Naive thymus-derived CD4-positive, alpha-beta T cell (primary cell): ENCODE data around the gene SRGAP2C. TPM values are rescaled to one million over a fixed set of nuclear protein-coding genes. Genes with fewer than 3 reads are reported as not detected.
"Not testable (repeated sequence)": the region's sequence is repeated elsewhere in the genome, so short reads cannot be mapped to it uniquely, and the experiment has no call there.

ENCODE experiments used
- ATAC-seq: fragments of 150-1000 bp; cut with Tn5 transposase; 2 replicates; pipeline ENCODE4 v1.10.0; 2021; ENCODE audit warnings: mild to moderate bottlenecking, moderate library complexity
- CTCF ChIA-PET: fragments of 350-600 bp; sonication (Branson Sonifier 250); formaldehyde crosslinking; loops from one replicate; lab custom pipeline; 2021; ENCODE audit warnings: antibody characterized with exemption; lab: Charles Lee
- POLR2A ChIA-PET: fragments of 350-600 bp; sonication (Branson Sonifier 250); formaldehyde crosslinking; loops from one replicate; lab custom pipeline; 2021; ENCODE audit warnings: antibody characterized with exemption, inconsistent platforms; lab: Charles Lee
- DNase-seq, 9 donors: peaks; one replicate each; pipeline versions ENCODE4 v3.0.0 to v3.0.0-alpha.2; 2020 to 2022; ENCODE audit warnings: mixed read lengths in 1 of 9
- H3K27ac ChIP-seq: one replicate; pipeline ENCODE4 v1.7.0; 2013; ENCODE audit warnings: mild to moderate bottlenecking, low read depth, low read length, moderate library complexity
- H3K27me3 ChIP-seq, 2 donors: one replicate each; pipeline ENCODE4 v1.7.0; 2013; ENCODE audit warnings: low read length in 2 of 2, mild to moderate bottlenecking in 2 of 2, moderate library complexity in 2 of 2; ENCODE audit not compliant: control insufficient read depth in 2 of 2, insufficient read depth in 2 of 2
- H3K36me3 ChIP-seq, 3 experiments: 1 replicate in 2 of 3; 2 replicates in 1 of 3; pipeline ENCODE4 v1.7.0; 2013; ENCODE audit warnings: low read length in 3 of 3, mild to moderate bottlenecking in 3 of 3, moderate library complexity in 1 of 3; ENCODE audit not compliant: insufficient read depth in 3 of 3, control insufficient read depth in 2 of 3
- H3K4me1 ChIP-seq, 2 donors: one replicate each; pipeline ENCODE4 v1.7.0; 2013; ENCODE audit warnings: low read length in 2 of 2, mild to moderate bottlenecking in 2 of 2, moderate library complexity in 1 of 2; ENCODE audit not compliant: control insufficient read depth in 2 of 2, insufficient read depth in 2 of 2
- H3K4me3 ChIP-seq: 2 replicates; pipeline ENCODE4 v1.7.0; 2013; ENCODE audit warnings: mild to moderate bottlenecking, low read length
- H3K9me3 ChIP-seq, 3 experiments: 1 replicate in 2 of 3; 2 replicates in 1 of 3; pipeline ENCODE4 v1.7.0; 2013; ENCODE audit warnings: low read length in 3 of 3; ENCODE audit not compliant: control insufficient read depth in 2 of 3
- H3K27ac Mint-ChIP-seq, 9 donors: one replicate each; pipeline ENCODE4 v1.8.0; 2020 to 2022; ENCODE audit warnings: mixed read lengths in 9 of 9, mild to moderate bottlenecking in 8 of 9, moderate library complexity in 5 of 9, inconsistent platforms in 2 of 9
- H3K27me3 Mint-ChIP-seq, 5 donors: one replicate each; pipeline ENCODE4 v1.8.0; 2021 to 2022; ENCODE audit warnings: mixed read lengths in 5 of 5, mild to moderate bottlenecking in 1 of 5
- H3K36me3 Mint-ChIP-seq, 5 donors: one replicate each; pipeline ENCODE4 v1.8.0; 2020 to 2022; ENCODE audit warnings: mixed read lengths in 5 of 5, mild to moderate bottlenecking in 3 of 5, inconsistent platforms in 1 of 5
- H3K4me1 Mint-ChIP-seq, 7 donors: one replicate each; pipeline ENCODE4 v1.8.0; 2020 to 2022; ENCODE audit warnings: mixed read lengths in 7 of 7, mild to moderate bottlenecking in 3 of 7, inconsistent platforms in 1 of 7
- H3K4me3 Mint-ChIP-seq, 10 donors: one replicate each; pipeline ENCODE4 v1.8.0; 2020 to 2022; ENCODE audit warnings: mild to moderate bottlenecking in 10 of 10, mixed read lengths in 10 of 10, moderate library complexity in 6 of 10, inconsistent platforms in 2 of 10
- H3K9me3 Mint-ChIP-seq, 11 donors: one replicate each; pipeline ENCODE4 v1.8.0; 2020 to 2022; ENCODE audit warnings: mixed read lengths in 11 of 11, mild to moderate bottlenecking in 4 of 11, inconsistent platforms in 1 of 11, moderate library complexity in 1 of 11
- intact Hi-C, 2 donors: fragments of 100-400 bp; cut with micrococcal nuclease; formaldehyde crosslinking; loops; one replicate each; pipeline ENCODE4 v1.15.1; 2023
- polyA plus RNA-seq, 2 donors: library from polyadenylated mRNA; unstranded; fragments of 300-500 nt; fragmentation: Illumina TruSeq; gene quantifications; one replicate each; pipeline ENCODE4 v1.2.3, GENCODE V29; 2021
- total RNA-seq, 6 experiments: library from RNA in 5 of 6; stranded (reverse) in 5 of 6; gene quantifications; 1 replicate in 5 of 6; 2 replicates in 1 of 6; pipeline ENCODE4 v1.2.3 and lab custom pipeline; 2021 to 2026

The SRGAP2C gene
- total and polyA plus RNA-seq, 7 experiments from 2014 or later: 1.2 to 43.4 (median 20.2) TPM

DNA sequence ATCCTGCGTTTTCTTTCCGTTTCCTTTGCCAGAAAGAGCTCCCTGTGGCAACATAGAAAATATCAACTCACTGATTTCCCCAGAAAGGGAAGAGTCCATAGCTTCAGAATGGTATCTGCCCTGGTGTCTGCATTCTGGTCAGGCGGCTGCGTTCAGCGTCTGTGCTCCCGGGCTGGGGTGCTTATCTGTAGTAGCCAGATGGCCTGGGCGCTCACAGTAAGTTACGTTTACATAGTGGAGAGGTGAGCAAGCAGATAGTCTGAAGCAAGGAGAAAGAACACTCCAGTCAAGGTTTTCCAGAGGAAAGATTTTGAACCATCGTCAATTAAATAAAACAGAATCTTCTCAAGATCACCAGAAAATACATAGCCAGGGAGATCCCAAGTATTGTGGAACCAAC is 28.7 kb downstream of the SRGAP2C start:
- H3K27ac ChIP-seq, H3K9me3 Mint-ChIP-seq, H3K27me3 Mint-ChIP-seq, H3K4me1 Mint-ChIP-seq, intact Hi-C loops, H3K36me3 Mint-ChIP-seq, H3K4me3 Mint-ChIP-seq, POLR2A ChIA-PET, H3K36me3 ChIP-seq, H3K27ac Mint-ChIP-seq, H3K4me1 ChIP-seq, H3K27me3 ChIP-seq, CTCF ChIA-PET, H3K4me3 ChIP-seq, DNase-seq, ATAC-seq, H3K9me3 ChIP-seq: not testable (repeated sequence)

DNA sequence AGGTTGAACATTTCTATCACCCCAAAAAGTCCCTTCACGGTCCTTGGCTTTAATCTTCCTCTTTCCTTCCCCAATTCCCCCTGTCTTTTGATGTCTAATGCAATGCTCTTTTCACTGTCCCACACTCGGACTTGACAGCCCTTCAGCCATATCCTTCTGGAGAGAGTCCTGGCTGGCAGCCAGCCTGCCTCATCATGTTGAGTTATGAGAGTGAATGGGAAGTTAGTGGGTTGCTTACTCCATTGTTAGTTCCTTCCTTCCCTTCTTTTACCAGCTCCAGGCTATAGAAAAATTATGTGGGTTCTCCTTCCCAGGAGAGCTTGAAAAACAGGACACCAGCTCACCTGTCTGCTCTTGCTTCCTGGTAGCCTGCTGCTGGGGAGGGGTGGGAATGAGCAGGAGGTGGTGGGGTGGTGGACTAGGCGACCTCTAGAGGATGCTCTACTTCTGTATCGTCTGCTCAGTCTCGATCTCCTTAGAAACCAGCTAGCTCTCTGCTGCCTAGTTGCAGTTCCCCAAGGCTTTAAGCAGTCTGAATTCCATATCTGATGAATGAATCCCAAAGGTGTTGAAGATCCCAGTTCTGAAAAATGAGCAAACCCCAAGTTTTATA is 29.9 kb downstream of the SRGAP2C start:
- H3K9me3 Mint-ChIP-seq, H3K27ac ChIP-seq, H3K27me3 Mint-ChIP-seq, H3K4me3 Mint-ChIP-seq, CTCF ChIA-PET, H3K4me3 ChIP-seq, H3K9me3 ChIP-seq, DNase-seq, POLR2A ChIA-PET, H3K36me3 Mint-ChIP-seq, H3K36me3 ChIP-seq, H3K27ac Mint-ChIP-seq, H3K4me1 ChIP-seq, H3K4me1 Mint-ChIP-seq, intact Hi-C loops, H3K27me3 ChIP-seq: not testable (repeated sequence)
- peak; percentile 27 for ATAC-seq

DNA sequence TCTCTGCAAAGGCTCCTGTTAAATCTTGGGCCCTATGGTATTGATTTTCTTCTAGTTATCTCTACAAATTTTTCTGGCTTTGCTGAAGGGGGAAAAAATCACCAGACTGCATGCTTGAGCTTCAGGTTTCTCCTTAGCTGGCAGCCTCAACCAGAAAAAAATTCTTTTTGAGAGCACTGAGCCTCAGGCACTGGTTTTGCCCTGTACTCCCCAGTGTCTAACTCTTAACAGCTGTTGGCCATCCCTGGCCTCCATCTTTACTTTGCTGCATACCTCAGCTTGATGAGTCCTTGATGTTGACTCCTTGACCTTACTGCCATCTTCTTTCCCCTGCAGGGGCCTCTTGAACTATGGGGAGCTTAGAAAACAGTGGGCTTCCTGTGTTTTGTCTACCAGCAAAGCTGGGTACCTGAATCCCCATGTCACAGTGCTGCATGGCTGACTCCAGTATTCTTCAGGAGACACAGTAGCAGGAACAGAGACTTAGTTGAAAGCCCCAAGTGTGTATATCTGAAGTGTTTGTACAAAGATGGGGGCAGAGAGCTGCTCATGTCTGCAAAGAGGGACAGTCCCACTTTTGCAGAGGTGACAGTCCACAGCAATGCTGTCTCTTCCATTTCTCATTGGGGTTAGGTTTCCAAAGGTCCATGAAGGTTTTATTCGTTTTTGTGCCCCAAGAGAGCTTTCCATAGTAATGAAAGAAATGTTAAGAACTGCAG is 31.1 kb downstream of the SRGAP2C start:
- H3K9me3 Mint-ChIP-seq, H3K27ac ChIP-seq, H3K9me3 ChIP-seq, ATAC-seq, H3K4me1 Mint-ChIP-seq, H3K27ac Mint-ChIP-seq, intact Hi-C loops, H3K36me3 Mint-ChIP-seq, H3K27me3 Mint-ChIP-seq, H3K4me3 Mint-ChIP-seq, H3K27me3 ChIP-seq, H3K4me3 ChIP-seq, DNase-seq, POLR2A ChIA-PET, H3K36me3 ChIP-seq, H3K4me1 ChIP-seq, CTCF ChIA-PET: not testable (repeated sequence)

DNA sequence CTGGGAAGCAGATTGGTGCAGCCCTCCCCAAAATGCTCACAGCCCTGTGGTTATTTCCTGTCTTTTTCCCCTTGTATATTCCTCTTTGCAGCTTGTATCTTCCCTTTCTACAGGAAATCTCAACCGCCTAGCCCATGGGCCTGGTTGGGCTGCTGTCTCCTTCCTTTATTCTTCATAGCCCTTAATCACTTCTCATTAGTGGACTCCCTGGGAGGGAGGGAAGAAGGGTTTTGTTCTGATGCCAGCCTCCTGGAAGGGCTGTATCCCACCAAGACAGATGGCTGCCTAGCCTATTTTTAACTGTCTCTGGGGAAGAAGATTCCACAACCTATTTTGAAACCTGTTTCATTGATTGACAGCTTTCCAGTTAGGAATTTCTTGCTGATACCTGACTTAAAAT is 31.9 kb downstream of the SRGAP2C start:
- DNase-seq, H3K36me3 ChIP-seq, H3K27me3 Mint-ChIP-seq, H3K9me3 Mint-ChIP-seq, H3K4me1 ChIP-seq, H3K4me3 ChIP-seq, ATAC-seq, H3K4me3 Mint-ChIP-seq, H3K36me3 Mint-ChIP-seq, POLR2A ChIA-PET, H3K27ac Mint-ChIP-seq, H3K4me1 Mint-ChIP-seq, H3K27me3 ChIP-seq, H3K9me3 ChIP-seq, H3K27ac ChIP-seq, CTCF ChIA-PET, intact Hi-C loops: not testable (repeated sequence)

DNA sequence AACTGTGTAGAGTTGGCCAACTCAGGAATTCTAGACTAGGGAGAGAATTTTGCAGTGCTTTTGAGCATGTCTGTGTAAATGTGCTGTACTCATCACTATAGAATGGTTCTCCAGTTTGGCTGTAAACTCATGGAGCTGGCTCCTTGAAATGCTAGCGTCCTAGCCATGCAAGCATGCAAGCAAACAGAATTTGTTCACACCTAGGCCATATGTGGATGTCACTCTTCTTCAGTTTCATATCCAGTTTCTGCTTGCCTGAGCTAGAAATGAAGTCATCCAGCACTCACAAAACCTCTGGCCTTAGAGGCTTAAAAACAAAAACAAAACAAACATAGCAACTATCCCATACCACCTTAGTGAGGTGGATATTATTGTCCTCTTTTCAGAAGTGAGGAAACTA is 37.0 kb downstream of the SRGAP2C start:
- H3K27me3 ChIP-seq, H3K36me3 Mint-ChIP-seq, H3K4me1 Mint-ChIP-seq, intact Hi-C loops, H3K4me3 ChIP-seq, H3K4me3 Mint-ChIP-seq, H3K36me3 ChIP-seq, H3K9me3 Mint-ChIP-seq, H3K27me3 Mint-ChIP-seq, DNase-seq, H3K4me1 ChIP-seq, CTCF ChIA-PET, H3K27ac ChIP-seq, H3K27ac Mint-ChIP-seq, POLR2A ChIA-PET, H3K9me3 ChIP-seq: not testable (repeated sequence)
- ATAC-seq: peak; percentile 49

DNA sequence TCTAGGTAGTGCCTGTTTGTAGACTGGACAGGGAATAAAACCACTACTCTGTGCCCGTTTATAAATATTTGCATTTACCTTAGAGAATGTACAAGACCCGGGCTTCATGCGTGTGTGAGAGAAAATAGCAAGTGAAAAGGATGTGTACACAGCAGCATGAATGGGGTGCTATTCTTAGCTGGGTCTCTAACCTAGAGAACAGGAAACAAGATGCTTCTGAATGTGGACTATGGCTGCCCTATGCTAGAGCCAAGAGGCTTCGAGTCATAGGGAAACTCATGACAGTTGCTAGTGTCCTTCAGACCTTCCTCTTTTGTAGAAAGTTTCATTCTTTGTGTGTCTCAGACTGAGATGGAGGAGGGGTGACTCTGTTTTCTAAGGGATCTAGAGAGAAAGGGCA is 39.9 kb downstream of the SRGAP2C start:
- H3K4me1 ChIP-seq, H3K4me1 Mint-ChIP-seq, H3K27ac ChIP-seq, H3K36me3 Mint-ChIP-seq, H3K27me3 ChIP-seq, DNase-seq, POLR2A ChIA-PET, intact Hi-C loops, H3K27me3 Mint-ChIP-seq, H3K4me3 ChIP-seq, H3K36me3 ChIP-seq, H3K9me3 ChIP-seq, CTCF ChIA-PET, H3K9me3 Mint-ChIP-seq, H3K4me3 Mint-ChIP-seq: not testable (repeated sequence)
- peak overlapping the region in 1 of 9 donors; percentile 29 for H3K27ac Mint-ChIP-seq
- ATAC-seq: peak; percentile 89

DNA sequence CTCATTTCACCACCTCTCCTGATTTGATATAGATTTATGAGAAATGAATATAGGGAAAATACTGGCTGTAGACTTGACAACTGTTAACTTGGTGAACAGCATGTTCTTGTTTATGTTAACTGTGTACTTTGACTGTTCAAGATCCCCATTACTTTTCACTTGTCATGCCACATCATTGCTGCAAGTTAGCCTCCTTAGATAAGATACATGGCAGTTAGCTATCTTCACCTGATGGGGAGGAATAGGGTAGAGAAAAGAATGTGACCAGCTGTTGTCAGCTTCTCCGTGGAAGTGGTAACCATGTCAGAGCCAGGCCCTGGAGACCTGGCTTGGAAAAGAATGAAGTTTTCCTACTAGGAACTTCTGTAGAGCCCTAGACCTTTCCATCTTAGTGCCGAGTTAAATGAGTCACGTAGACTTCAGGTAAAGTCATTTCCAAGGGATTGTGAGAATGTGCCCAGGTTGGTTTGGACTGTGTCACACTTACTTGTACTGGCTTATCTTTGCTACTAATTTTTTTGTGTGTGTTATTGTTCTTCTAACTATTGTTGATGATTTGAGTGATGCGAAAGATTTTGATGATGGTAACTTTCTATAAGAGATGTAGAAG is 41.6 kb downstream of the SRGAP2C start:
- DNase-seq, H3K27me3 ChIP-seq, H3K36me3 ChIP-seq, H3K4me1 ChIP-seq, ATAC-seq, H3K4me1 Mint-ChIP-seq, H3K4me3 ChIP-seq, H3K27ac ChIP-seq, H3K4me3 Mint-ChIP-seq, intact Hi-C loops, H3K27ac Mint-ChIP-seq, H3K9me3 ChIP-seq, H3K9me3 Mint-ChIP-seq, H3K27me3 Mint-ChIP-seq, H3K36me3 Mint-ChIP-seq, POLR2A ChIA-PET, CTCF ChIA-PET: not testable (repeated sequence)
